Measurements from ENCODE around the gene AAK1. TPM values are rescaled to one million over a fixed set of nuclear protein-coding genes. Genes with fewer than 3 reads are reported as not detected.
A peak's percentile ranks its signal among the peaks of the same experiment; 100 is the strongest.

Gene AAK1
- total and polyA plus RNA-seq, 4 donors: 10.0 to 56.2 (median 27.3) TPM

DNA sequence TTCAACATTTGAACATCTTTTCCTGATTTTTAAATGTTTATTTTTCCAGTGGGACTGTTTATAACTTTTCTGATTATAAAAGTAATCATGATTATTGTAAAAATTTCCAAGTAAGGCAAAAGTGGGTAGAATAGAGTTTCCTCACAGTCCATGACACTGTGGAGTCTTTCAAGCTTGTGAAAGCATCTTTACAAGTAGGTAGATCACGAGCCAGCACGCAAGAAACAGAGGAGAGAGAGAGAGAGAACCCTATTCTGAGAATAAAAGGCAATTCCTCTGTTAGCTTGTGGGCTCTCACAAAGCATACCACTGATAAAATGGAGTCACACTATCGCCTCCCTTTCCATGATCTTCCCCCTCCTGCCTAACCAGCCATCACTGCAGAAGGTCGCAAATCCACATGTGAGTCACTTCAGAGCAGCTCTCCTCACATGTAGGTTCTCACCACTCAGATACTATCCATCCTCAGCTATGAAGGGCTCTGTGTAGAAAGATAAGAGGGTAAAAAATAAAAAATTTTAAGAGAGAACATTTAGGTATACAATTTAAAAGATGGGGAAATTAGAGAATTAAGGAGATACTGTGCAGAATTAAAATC is 40.3 kb downstream of the AAK1 start:
- WGBS, 2 donors: 94 to 96% methylated on average over 4 of the region's 4 CpGs
- ATAC-seq (ENCODE audit: insufficient read depth, low FRiP score): no peak
- peaks cover 0 to 52% (median 0%) of the 10 kb centered on the region in 5 donors for H3K4me1 ChIP-seq (ENCODE audit: control insufficient read depth in 5 of 5, insufficient read depth in 5 of 5, low read length in 5 of 5)

DNA sequence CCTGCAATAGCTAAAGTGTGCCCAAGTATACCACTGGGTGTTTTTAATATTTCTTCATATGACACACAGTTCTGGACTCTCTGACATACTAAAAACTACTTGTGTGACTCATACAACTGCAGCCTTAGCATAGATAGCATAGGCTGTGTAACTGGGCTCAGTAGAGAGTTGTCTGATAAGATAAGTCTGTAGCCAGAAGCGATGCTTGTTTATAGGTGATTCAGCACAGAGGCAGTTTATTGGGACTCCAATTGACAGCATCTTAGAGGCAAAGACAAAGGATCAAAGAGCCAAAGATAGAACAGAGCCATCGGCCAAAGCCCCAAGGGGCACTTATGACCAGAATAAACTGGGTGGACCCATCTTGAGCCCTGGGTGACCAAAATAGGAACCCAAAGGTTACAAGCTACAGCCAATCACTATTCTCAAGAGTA is 42.3 kb downstream of the AAK1 start:
- H3K27me3 ChIP-seq (ENCODE audit: control insufficient read depth in 3 of 3, insufficient read depth in 3 of 3, low read length in 2 of 3): no peaks in the 10 kb centered on the region
- peaks cover 0 to 35% (median 0%) of the 10 kb centered on the region in 5 donors for H3K4me1 ChIP-seq (ENCODE audit: control insufficient read depth in 5 of 5, insufficient read depth in 5 of 5, low read length in 5 of 5)
- H3K9ac ChIP-seq (ENCODE audit: insufficient read depth in 1 of 2, low read length in 2 of 2): no peak overlapping the region
- 77 to 96% methylated on average over 2 of the region's 2 CpGs for WGBS, 2 donors
- no peaks in the 10 kb centered on the region for H3K36me3 ChIP-seq (ENCODE audit: control insufficient read depth in 4 of 4, insufficient read depth in 4 of 4, low read length in 4 of 4)
- peak; percentile 72 for ATAC-seq (ENCODE audit: insufficient read depth, low FRiP score)
- peak overlapping the region in 1 of 2 donors; percentile 48 for H3K27ac ChIP-seq (ENCODE audit: low read depth in 1 of 2, low read length in 1 of 2)
- no peaks in the 10 kb centered on the region for H3K9me3 ChIP-seq (ENCODE audit: control insufficient read depth in 4 of 4, insufficient read depth in 3 of 4, low read length in 3 of 4)
- TF ChIP-seq, protein P1, sequence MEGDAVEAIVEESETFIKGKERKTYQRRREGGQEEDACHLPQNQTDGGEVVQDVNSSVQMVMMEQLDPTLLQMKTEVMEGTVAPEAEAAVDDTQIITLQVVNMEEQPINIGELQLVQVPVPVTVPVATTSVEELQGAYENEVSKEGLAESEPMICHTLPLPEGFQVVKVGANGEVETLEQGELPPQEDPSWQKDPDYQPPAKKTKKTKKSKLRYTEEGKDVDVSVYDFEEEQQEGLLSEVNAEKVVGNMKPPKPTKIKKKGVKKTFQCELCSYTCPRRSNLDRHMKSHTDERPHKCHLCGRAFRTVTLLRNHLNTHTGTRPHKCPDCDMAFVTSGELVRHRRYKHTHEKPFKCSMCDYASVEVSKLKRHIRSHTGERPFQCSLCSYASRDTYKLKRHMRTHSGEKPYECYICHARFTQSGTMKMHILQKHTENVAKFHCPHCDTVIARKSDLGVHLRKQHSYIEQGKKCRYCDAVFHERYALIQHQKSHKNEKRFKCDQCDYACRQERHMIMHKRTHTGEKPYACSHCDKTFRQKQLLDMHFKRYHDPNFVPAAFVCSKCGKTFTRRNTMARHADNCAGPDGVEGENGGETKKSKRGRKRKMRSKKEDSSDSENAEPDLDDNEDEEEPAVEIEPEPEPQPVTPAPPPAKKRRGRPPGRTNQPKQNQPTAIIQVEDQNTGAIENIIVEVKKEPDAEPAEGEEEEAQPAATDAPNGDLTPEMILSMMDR (IDR thresholded peaks at IDR 0.05; ENCODE audit: control extremely low read depth, extremely low read depth): no peak
- DNase-seq: no peak
- H3K4me3 ChIP-seq: no peak overlapping the region

More for the DNA sequence above, 40.3 kb downstream of the AAK1 start:
- no peaks in the 10 kb centered on the region for H3K36me3 ChIP-seq (ENCODE audit: control insufficient read depth in 4 of 4, insufficient read depth in 4 of 4, low read length in 4 of 4)
- TF ChIP-seq, protein P1 (IDR thresholded peaks at IDR 0.05; ENCODE audit: control extremely low read depth, extremely low read depth): no peak
- H3K27ac ChIP-seq (ENCODE audit: low read depth in 1 of 2, low read length in 1 of 2): peak overlapping the region in 1 of 2 donors; percentile 70
- H3K9ac ChIP-seq (ENCODE audit: insufficient read depth in 1 of 2, low read length in 2 of 2): no peak overlapping the region
- no peak for DNase-seq
- no peaks in the 10 kb centered on the region for H3K9me3 ChIP-seq (ENCODE audit: control insufficient read depth in 4 of 4, insufficient read depth in 3 of 4, low read length in 3 of 4)
- H3K4me3 ChIP-seq: no peak overlapping the region
- no peaks in the 10 kb centered on the region for H3K27me3 ChIP-seq (ENCODE audit: control insufficient read depth in 3 of 3, insufficient read depth in 3 of 3, low read length in 2 of 3)

GRCh38 chr2:69600425-69600824 is 43.1 kb downstream of the AAK1 start:
- 73 to 93% methylated on average over 4 of the region's 4 CpGs for WGBS, 2 donors
- TF ChIP-seq, protein P1 (IDR thresholded peaks at IDR 0.05; ENCODE audit: control extremely low read depth, extremely low read depth): no peak
- no peak overlapping the region for H3K4me3 ChIP-seq
- no peaks in the 10 kb centered on the region for H3K27me3 ChIP-seq (ENCODE audit: control insufficient read depth in 3 of 3, insufficient read depth in 3 of 3, low read length in 2 of 3)
- peaks cover 0 to 32% (median 0%) of the 10 kb centered on the region in 5 donors for H3K4me1 ChIP-seq (ENCODE audit: control insufficient read depth in 5 of 5, insufficient read depth in 5 of 5, low read length in 5 of 5)
- H3K27ac ChIP-seq (ENCODE audit: low read depth in 1 of 2, low read length in 1 of 2): peak overlapping the region in 1 of 2 donors; percentile 69
- H3K9me3 ChIP-seq (ENCODE audit: control insufficient read depth in 4 of 4, insufficient read depth in 3 of 4, low read length in 3 of 4): no peaks in the 10 kb centered on the region
- ATAC-seq (ENCODE audit: insufficient read depth, low FRiP score) (no peak), DNase-seq (no peak)
- no peaks in the 10 kb centered on the region for H3K36me3 ChIP-seq (ENCODE audit: control insufficient read depth in 4 of 4, insufficient read depth in 4 of 4, low read length in 4 of 4)
- no peak overlapping the region for H3K9ac ChIP-seq (ENCODE audit: insufficient read depth in 1 of 2, low read length in 2 of 2)

Data from lung (tissue), 12 donors.